Activated CD4-positive, alpha-beta T cell treated with anti-CD3 and anti-CD28 coated beads, Interleukin-10, Interleukin-2, amounts not matched to agents 100 ng/mL and 50 ng/mL, durations not matched to agents 16 hours and 8 hours (primary cell): ENCODE data around the gene AGPAT4.
"Not testable (repeated sequence)": the region's sequence is repeated elsewhere in the genome, so short reads cannot be mapped to it uniquely, and the experiment has no call there.

ENCODE experiments used
- DNase-seq: peaks from one replicate; pipeline ENCODE4 v3.0.0-alpha.2; 2020

The AGPAT4 gene

DNA sequence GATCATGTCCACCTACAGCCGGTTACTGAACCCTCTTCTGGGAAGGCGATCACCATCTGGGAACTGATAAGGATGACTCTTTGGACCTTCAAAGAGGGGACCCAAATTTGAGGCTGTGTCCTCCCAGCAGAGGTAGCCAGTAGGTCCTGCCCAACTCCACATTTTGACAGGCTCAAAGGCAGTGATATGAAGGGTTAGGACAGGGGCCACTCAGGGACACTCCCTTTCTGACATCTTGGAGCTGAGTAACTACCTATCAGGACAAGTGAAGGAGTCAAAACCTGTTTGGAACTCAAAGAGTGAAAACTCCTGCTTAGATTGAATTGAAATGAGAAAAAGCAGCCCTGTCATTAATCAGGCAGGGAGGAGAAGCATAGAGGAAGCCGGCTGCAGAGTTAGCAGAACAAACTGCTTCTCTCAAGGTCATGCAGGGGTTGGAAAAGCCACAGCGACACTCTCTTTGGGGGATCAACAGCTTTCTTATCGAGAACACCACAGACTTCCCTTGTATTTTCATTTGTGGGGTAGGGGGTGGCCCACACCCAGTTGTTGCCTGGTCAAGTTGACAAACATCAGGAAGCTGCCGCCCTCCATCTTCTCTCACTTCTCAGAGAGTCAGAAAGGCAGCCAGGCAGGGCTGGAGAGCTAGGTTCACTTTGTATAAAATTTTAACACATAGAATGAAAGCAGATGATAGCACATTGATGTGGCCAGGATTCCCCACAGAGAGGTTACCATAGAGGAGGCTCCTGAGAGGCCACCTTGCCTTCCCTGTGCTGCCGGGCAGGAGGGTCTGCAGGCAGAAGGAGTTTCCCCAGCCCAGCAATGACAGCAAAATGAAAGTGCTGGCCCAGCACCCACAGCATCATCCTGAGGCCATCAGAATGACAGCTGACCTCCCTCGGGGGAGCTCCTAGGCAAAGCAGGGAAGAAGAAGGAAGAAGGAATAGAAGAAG is 47.6 kb downstream of the AGPAT4 start:
- peak; percentile 30 for DNase-seq

DNA sequence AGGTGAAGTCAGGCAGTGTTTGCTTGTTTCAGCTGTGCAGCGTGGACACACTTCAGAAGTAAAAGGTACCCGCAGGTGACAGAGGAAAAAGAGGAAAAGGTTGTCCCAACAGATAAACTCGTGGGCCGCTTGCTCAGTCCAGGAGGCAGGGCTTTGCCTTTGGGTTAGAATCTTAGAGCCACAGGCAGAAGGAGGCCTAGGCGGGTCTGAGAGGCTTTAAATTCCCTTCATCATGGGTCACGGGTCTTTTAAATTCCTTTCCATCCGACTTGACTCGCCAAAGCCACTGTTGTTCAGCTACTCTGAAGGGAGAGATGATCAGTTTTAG is 48.2 kb downstream of the AGPAT4 start:
- DNase-seq: no peak

GRCh38 chr6:161224951-161225680 is 48.7 kb downstream of the AGPAT4 start:
- not testable (repeated sequence) for DNase-seq

- no peak for DNase-seq
These were observed 50.2 kb downstream of the AGPAT4 start for GRCh38 chr6:161223646-161224045.

DNA sequence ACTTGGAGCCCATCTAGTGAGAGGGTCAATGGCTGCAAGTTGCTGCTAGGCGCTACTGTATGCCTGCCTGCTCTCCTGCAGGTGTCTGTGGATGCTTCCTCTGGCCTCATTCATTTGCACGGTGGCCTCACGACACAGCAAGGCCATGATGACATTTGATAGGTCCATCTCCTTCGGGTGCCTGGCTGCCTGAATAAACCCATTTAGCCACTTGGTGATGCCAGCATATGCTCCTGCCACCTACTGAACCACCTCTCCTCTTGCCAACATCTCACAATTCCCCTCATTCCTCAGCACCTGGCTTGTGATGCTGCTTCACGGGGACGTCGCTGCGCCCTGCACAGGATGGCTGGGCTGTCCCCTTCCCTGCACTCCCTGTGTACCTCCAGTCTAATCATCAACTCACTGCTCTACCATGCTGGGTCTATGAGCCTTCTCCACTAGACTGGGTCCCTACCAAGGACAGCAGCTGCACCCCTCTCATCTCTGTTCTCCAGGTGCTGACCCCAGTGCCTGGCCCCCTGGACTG is 51.1 kb downstream of the AGPAT4 start:
- DNase-seq: no peak

DNA sequence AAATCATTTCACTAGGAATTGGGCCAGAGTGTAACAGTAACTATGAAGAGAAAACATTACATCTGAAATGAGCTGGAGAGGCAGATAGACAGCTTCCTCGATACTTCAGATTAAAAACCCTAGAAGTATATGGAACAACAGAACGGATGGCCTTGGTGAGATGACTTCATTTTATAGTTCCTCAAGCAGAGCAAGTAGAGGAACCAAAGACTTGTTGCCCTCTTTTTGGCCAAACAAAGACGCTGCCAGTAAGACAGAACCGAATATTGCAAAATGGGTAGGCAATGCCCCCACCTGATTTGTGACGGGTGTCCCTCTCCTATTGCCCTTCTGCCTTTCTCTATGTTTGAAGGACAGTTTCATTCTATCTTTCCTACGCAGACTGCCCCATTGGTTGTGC is 53.5 kb downstream of the AGPAT4 start:
- DNase-seq: no peak

DNA sequence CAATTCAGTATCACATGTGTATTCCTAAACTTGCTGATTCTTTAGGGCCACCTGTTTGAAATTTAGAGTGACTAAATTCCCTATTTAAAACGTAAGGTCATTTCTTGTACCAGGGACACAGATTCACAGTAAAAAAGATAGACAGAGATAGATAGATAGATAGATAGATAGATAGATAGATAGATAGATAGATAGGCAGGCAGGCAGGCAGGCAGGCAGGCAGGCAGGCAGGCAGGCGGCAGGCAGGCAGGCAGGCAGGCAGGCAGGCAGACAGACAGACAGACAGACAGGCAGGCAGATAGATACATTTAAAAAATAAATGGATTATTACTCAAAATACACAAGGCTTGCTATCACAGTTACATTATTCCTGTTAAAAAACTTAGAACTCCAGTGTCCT is 54.2 kb downstream of the AGPAT4 start:
- no peak for DNase-seq

- DNase-seq: no peak
These were observed 55.6 kb downstream of the AGPAT4 start for GRCh38 chr6:161218222-161218621.

DNA sequence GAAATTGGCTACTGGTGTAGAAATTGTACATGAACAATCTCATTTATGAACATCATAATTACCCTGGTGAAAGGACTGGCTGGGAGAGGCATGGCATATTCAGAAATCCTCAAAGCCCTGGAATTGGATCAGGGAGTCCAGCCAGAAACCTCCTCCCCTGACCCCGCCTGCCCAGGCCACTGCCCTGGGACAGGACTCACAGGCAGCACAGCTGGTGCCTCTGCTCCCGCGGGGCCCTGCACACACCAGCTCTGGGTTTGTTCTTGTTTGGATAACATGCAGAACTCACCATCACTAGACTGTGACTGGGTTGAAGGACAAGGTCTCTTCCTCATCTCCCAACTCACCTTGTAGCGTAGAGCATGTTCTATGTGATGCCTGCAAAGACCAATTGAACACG is 56.2 kb downstream of the AGPAT4 start:
- no peak for DNase-seq

- DNase-seq: no peak
These were observed 57.1 kb downstream of the AGPAT4 start for GRCh38 chr6:161216616-161217205.

DNA sequence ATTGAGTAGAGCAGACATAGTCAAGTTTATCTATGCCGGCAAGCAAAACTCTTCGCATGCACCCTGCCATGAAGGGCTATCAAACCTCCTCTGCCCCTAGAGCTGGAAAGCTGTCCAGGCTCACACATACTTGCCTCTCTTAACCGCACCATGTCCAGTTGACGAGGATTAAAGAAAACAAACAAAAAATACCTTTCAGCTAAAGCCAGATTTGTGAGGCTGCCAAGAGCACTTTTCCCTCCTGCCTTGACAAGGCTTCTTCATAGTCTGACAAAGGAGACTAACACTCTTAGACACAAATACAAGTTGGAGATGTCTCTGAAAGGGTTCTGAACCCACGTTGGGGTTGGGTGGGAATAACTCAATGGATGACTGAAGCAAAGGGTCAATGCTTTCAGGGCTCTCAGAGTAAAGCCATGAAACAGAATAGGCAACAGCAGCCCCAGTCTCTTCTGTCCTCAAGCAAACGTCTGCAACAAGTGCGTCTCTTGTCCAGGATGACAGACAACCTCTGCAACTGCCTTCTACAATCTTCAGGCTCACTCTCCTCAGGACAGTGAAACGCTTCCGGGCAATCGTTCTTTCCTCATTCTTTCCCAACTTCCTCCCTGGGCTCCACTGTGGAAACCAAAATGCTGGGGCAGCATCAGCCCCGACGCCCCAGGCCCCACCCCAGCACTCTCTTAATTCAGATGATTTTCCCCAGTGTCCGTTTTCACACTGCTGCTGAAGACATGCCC is 57.8 kb downstream of the AGPAT4 start:
- DNase-seq: no peak

DNA sequence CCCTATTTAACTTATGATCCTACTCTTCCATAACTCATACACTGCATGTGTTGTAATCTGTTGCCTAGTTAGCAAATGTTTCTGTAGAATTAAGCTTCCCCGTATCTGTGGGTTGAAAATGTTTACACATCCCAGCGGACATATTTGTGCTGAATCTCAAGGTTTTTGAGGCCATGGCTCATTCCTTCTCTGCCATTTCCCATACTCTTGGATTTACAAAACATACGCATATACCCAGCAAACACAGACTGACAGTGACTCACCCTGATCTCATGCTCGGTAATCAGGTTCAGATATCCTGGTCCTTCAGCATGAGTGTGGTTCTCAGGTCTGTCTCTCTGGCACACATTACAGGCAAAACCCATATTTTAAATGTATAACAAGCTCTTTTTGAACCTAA is 58.7 kb downstream of the AGPAT4 start:
- DNase-seq: no peak

- DNase-seq: no peak
These were observed 59.1 kb downstream of the AGPAT4 start for GRCh38 chr6:161214722-161215121.

DNA sequence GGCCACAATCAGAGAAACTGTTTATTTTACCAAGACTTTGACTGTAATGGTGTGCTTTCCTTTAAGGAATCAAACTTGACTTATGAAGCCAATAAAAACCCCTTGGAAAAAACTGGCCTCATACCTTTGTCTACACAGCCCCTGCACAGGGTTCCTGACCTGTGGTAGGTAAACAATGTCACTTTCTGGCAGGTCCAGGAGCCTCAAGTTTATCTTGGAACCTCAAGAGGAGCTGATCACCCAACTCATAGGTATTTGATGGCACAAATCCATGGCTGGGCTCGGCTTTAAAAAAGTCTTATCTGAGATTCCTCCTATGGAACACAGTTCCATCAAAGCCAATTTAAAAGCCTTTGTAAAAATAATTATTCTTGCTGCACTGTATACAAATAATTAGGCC is 61.0 kb downstream of the AGPAT4 start:
- no peak for DNase-seq

GRCh38 chr6:161211380-161212035 is 62.4 kb downstream of the AGPAT4 start:
- no peak for DNase-seq

DNA sequence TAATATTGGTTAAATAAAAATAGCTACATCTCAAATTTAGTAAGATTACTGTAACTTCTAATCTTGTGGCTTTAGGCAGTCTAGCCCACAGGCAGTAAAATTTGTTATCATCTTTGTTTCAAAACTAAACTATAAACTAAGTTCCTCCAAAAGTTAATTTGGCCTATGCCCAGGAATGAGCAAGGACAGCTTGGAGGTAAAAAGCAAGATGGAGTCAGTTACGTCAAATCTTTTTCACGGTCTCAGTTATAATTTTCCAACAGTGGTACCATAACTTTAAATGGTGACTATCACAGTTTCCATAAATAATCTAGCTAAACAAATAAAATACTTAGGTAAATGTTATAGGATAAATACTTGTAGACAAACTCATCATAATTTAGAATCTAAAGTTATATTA is 63.0 kb downstream of the AGPAT4 start:
- no peak for DNase-seq

DNA sequence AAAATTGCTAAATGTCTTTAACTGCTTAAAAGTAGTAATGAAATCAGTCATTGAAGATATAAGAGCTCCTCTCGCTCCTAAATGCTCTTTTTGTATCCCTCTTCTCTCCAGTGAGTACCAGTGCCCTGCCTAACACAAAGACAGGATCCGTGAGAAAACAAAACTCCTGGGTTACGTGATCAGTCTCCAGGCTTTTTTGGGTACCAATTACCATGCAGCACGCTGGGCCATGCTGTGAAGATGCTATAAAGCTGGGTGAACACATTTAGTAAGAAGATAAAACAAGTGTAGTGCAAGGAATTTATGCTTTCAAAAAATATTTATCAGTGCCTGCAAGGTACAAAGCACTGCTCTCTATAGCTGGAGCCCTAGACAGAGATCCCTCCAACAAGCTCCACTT is 66.7 kb downstream of the AGPAT4 start:
- no peak for DNase-seq

- no peak for DNase-seq
These were observed 68.8 kb downstream of the AGPAT4 start for GRCh38 chr6:161204866-161205557.

- DNase-seq: no peak
These were observed 73.1 kb downstream of the AGPAT4 start for GRCh38 chr6:161200610-161201370.

- no peak for DNase-seq
These were observed 74.0 kb downstream of the AGPAT4 start for GRCh38 chr6:161199850-161200249.
